Esophagus muscularis mucosa (tissue), 3 donors: Measurements from ENCODE around the gene SUPT3H.

Experiments
- CTCF ChIP-seq, 3 experiments: fragments of 200-600 bp in 2 of 3; fragments of 450-650 bp in 1 of 3; sonication (generic) in 2 of 3; IDR thresholded peaks; one replicate each; pipeline ENCODE4 v1.5.1; 2017 to 2019; ENCODE audit warnings: antibody characterized with exemption in 3 of 3, mild to moderate bottlenecking in 2 of 3, moderate library complexity in 1 of 3
- POLR2A ChIP-seq: fragments of 450-650 bp; IDR thresholded peaks from one replicate; pipeline ENCODE4 v1.6.1; 2017; ENCODE audit warnings: antibody characterized with exemption, moderate library complexity, mild to moderate bottlenecking, low read depth
- POLR2AphosphoS5 ChIP-seq, 2 donors: sonication (generic); formaldehyde crosslinking; IDR thresholded peaks; one replicate each; pipeline ENCODE4 v1.6.1; 2017; ENCODE audit warnings: antibody characterized with exemption in 2 of 2

DNA sequence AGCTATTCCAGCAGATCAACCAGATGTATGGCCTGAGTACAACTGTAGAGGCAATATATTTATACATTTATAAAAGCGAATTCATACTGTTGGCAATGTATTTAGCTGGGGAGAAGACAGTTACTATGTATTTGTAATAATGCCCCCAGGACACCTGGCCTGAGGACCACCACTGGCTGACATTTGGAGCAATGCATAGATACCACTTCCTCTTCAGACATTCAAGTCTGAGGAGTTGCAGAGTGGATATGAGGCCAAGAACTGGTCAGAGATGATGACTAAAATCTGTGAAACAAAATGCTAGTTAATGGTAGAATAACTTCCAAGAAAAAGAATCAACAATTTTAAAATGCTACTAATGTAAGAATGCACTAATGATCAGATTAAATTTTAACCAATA lies 527.9 kb downstream of the SUPT3H start:
- TF ChIP-seq POLR2AphosphoS5 (IDR thresholded peaks at IDR 0.05) (no peak), POLR2A (no peak), CTCF (IDR thresholded peaks at IDR 0.05) (no peak)
